GM19023 (cell line): ENCODE measurements around the gene HNRNPH1.
"Not testable (repeated sequence)": the region's sequence is repeated elsewhere in the genome, so short reads cannot be mapped to it uniquely, and the experiment has no call there.

Experiments used
- ATAC-seq: cut with Tn5 transposase; IDR thresholded peaks from one replicate; pipeline ENCODE4 v1.9.1; 2021; ENCODE audit warnings: mild to moderate bottlenecking, moderate library complexity; ENCODE audit not compliant: unreplicated experiment

HNRNPH1 gene

DNA sequence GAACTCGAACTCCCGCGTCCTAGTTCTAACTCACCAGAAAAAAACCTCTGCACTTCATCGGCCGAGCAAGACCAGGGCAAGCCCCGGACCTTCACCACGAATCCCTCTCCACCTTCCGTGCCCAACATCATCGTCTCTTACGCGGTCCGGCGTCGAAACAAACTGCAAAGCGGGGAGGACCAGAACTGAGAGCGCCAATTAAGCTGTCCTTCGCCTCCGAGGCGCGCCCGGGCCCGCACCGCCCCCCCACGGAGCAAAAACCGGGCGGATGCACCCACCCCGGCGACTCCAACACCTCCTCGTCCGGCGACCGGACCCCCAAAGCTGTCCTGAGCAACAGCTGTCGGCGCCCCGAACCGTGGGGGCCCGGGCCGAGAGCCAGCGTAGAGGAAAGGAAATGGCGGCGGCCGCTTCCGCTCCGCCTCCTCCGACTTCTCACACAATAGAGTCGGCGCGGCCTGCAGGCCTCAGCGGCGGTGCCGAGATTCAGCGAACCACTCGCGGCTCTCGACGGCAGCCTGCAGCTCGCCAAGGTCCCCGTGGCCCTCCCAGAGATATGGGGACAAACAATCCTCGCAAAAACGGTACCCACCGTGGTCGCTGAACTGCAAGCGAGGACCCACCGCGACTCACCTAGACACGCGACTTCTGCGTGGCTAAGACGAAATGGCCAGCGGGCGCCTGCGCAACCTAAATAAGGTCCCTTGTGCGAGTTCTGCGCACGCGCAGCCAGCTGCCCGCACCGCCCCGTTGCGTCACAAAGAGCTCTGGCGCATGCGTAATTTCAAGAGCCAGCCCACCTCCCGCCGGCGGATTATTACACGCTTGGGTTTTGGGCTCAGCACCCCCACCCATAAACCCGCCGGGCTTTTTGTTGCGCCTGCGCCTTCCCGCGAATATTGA lies at the start of gene HNRNPH1:
Gene HNRNPH1, minus strand, starts transcription at position 669 of the 903 bp plus-strand sequence. Its CDS starts 538 bp downstream, at position 131.
- peak; percentile 70 for ATAC-seq

GRCh38 chr5:179668391-179668790 lies 44.9 kb upstream of the HNRNPH1 start:
- no peak for ATAC-seq

DNA sequence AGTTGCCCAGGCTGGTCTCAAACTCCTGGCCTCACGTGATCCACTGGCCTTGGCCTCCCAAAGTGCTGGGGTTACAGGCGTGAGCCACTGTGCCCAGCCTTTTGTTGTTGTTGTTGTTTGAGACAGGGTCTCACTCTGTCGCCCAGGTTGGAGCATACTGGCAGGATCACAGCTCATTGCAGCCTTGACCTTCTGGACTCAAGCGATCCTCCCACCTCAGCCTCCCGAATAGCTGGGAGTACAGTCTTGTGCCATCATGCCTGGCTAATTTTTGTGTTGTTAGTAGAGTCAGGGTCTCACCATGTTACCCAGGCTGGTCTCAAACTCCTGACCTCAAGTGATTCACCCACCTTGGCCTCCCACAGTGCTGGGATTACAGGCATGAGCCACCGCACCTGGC lies 38.2 kb upstream of the HNRNPH1 start:
- not testable (repeated sequence) for ATAC-seq

DNA sequence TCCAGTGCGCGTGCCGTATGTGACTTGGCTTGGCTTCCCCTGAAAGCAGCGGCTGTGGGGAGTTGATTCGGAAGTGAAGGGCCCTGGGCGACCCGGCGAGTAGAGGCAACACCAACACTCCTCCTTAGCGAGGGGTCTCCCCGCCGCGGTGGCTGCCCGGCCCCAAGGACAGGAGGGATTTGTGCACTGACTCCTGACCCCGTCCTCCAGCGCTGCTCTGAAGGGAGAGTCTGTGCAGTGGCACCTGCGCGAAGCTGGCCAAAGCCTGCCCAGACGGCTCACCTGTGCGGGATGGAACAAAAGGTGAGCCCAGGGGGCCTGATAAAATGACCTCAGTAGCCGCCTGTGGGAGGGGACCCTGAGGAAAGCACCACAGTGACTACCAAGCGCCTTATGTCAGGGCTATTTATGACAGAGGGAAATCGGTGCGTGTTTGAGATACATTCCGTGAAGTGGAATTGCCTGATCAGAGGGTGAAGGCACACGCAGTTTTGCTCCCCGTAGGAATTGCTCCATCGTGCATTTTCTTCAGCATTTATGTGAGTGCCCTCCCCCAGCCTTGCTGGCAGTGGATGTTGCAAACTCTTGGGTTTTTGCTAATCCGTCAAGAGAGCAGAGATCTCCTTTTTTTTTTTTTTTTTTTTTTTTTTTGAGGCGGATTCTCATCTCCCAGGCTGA lies 34.8 kb upstream of the HNRNPH1 start:
- ATAC-seq, result peak; percentile 61

GRCh38 chr5:179657302-179658178 lies 34.1 kb upstream of the HNRNPH1 start:
- peak; percentile 88 for ATAC-seq

GRCh38 chr5:179653135-179653534 lies 29.7 kb upstream of the HNRNPH1 start:
- not testable (repeated sequence) for ATAC-seq

DNA sequence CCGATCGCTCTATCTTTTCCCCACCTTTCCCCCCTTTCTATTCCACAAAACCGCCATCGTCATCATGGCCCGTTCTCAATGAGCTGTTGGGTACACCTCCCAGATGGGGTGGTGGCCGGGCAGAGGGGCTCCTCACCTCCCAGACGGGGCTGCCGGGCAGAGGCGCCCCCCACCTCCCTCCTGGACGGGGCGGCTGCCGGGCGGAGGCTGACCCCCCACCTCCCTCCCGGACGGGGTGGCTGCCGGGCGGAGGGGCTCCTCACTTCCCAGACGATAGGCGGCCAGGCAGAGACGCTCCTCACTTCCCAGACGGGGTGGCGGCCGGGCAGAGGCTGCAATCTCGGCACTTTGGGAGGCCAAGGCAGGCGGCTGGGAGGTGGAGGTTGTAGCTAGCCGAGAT lies 26.8 kb upstream of the HNRNPH1 start:
- not testable (repeated sequence) for ATAC-seq

- ATAC-seq, result not testable (repeated sequence)
These were observed 25.8 kb upstream of the HNRNPH1 start for GRCh38 chr5:179649166-179649703.

DNA sequence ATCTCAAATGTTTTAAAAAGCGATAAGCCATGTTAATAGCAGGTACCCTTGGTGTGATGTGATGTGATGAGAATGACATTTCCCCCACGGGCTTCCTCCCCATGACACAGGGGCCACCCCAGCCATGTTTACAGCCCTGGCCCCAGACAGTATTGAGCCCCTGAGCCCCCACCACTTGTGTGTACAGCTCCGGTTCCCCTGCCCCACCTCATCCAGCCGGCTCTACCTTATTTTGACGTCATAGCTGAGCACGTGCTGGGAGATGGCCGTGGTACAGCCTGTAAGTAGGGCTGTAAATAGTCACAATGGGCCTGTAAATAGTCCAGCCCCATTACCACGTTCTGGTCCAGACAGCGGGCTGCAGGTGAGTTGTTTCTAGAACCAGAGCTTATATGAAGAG lies 24.9 kb upstream of the HNRNPH1 start:
- no peak for ATAC-seq

- not testable (repeated sequence) for ATAC-seq
These were observed 21.3 kb upstream of the HNRNPH1 start for GRCh38 chr5:179644766-179645165.

DNA sequence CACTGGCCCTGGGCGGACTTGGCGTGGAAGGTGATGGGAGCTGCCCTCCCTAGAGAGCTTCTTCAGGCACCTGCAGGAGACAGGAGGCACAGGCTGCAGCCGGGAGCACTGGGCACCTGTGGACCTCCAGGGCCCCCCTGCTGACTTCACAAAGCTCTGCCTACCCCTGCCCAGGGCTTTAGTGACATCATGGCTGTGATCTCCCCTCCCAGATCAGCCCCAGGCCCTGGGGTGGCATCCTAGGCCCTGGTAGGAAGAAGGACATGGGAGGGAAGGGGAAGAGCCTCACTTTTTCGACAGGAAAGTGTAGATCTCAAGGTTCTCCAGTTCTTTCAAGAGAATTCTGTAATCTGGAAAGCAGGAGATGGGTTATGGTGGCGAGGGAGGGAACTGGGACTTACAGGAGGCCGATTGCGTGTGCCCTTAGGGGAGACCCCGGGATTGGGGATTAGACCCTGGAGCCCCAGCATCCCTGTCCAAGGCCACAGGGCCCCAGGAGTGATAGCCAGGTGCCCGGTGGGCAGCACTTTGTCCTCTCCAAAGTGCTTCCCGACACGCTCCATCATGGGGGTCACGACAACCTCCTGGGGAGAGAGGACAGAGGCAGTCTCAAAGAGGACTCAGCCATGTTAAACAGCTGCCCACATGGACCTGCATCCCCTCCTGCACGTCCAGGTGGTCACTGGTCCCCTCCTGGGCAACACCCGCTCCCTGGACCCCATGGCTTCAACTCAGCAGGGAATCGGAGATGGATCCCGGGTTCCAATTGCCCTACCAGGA lies 19.9 kb upstream of the HNRNPH1 start:
- not testable (repeated sequence) for ATAC-seq

- ATAC-seq, result not testable (repeated sequence)
These were observed 19.2 kb upstream of the HNRNPH1 start for GRCh38 chr5:179642626-179643025.

DNA sequence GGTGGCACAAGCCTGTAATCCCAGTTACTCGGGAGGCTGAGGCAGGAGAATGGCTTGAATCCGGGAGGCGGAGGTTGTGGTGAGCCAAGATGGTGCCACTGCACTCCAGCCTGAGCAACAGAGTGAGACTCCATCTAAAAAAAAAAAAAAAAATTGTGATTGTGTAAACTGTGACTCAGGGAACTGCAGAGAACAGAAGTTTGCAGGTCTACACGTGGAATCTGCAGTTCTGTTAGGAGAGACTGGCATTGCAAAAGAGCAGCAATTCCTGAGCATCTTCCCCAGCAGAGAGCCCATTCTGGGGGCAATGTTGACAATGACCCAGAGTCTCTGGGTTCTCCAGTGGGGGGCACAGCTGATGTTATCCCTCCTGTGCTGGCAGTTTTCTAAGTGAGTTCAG lies 18.3 kb upstream of the HNRNPH1 start:
- ATAC-seq, result not testable (repeated sequence)

DNA sequence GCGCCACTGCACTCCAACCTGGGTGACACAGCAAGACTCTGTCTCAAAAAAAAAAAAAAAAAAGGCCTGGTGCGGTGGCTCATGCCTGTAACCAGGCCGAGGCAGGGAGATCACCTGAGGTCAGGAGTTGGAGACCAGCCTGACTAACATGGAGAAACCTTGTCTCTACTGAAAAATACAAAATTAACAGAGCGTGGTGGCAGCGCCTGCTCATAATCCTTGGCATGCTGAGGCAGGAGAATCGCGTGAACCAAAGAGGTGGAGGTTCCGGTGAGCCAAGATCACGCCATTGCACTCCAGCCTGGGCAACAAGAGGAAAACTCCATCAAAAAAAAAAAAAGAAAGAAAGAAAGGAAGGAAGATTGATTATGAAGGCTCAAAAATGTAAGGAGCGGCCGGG lies 15.8 kb upstream of the HNRNPH1 start:
- not testable (repeated sequence) for ATAC-seq

DNA sequence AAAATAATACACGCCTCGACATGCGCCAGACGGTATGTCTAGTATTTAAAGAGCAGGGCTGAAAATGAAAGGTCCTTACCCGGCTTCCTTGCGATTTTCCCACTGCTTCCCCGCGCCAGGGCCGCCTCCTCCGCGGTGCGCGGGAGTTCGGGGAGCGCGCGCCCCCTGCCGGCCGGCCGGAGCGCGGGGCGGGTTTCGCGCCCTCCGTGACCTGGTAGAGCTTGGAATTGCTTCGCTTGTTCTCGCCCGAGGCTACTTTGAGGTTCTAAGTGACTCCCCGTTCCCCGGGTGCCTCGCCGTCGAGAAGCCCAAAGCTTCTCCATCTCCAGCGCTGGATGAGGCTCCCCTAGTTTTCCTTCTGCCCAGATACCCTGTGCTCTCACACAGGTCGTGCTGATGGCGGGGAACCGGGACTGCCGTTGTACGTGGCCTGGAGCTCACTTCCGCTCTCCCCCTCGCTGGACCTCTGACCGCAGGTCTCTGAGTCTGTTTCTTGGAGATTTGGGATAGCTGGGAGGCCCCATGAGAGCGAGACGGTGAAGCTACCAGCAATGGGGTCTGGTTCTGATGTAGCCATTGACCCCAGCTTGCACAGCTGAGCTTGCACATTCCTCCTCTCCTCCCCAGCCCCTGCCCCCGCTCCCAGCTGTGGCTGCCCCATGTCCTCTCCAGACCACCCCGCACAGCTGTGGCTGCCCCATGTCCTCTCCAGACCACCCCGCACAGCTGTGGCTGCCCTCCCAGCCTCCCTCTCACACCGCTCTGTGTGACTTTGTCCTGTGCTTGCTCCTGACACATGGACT lies 11.1 kb upstream of the HNRNPH1 start:
- ATAC-seq, result peak; percentile 91

DNA sequence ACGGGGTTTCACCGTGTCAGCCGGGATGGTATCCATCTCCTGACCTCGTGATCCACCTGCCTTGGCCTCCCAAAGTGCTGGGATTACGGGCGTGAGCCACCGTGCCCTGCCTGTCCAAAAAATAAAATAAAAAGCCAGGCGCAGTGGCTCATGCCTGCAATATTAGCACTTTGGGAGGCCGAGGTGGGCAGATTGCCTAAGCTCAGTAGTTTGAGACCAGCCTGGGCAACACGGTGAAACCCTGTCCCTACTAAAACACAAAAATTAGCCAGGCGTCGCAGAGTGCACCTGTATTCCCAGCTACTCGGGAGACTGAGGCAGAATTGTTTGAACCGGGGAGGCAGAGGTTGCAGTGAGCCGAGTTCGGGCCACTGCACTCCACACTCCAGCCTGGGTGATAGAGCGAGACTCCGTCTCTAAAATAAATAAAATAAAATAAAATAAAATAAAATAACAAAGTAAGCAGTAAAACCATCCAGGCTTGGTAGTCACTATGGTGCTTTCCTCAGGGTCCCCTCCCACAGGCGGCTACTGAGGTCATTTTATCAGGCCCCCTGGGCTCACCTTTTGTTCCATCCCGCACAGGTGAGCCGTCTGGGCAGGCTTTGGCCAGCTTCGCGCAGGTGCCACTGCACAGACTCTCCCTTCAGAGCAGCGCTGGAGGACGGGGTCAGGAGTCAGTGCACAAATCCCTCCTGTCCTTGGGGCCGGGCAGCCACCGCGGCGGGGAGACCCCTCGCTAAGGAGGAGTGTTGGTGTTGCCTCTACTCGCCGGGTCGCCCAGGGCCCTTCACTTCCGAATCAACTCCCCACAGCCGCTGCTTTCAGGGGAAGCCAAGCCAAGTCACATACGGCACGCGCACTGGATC lies 10.3 kb upstream of the HNRNPH1 start:
- ATAC-seq, result peak; percentile 66

DNA sequence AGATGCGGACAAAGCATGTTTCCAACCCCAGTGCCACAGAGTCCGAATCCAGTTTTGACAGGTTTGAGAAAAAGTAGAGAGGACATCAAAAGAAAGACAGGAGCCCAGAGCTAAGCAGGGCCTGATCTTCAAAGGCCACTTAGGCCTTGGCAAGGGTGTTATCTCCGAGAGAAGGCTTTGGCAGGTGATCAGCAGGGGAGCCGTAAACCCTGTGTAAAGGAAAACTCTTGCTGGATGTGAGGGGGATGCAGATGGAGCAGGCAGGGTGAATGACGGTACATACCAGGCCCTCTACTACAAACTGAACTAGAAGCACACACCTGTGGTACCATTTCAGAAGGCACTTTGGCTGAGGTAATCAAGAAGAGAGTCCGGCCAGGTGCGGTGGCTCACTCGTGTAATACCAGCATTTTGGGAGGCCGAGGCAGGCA lies 1.4 kb upstream of the HNRNPH1 start:
- no peak for ATAC-seq
